ENCODE data around the gene ASRGL1.

Gene ASRGL1

DNA sequence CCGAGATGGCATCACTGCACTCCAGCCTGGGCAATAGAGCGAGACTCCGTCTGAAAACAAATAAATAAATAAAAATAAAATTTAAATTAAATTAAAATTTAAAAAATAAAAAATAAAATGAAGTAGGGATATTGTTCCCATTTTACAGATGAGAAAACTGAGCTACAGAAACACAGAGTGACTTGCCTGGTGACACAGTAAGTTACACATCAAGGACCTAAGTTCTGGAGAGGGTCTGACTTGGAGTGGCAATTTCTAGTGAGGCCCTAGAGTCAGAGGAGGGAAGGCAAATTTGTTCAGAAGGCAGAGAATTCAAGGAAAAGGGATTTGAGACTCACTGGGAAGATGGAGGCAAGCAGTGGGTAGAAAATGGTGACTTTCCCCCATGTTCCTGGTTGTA is 83.6 kb downstream of the ASRGL1 start:
- TF ChIP-seq POLR2AphosphoS5 (IDR thresholded peaks at IDR 0.05; ENCODE audit: low read depth, low read length) (no peak), FOXP2 (optimal IDR thresholded peaks at IDR 0.05; ENCODE audit: borderline replicate concordance, extremely low read depth, extremely low read length, insufficient read depth) (no peak), SIN3A (IDR thresholded peaks at IDR 0.05; ENCODE audit: borderline replicate concordance, insufficient read depth, low read length) (no peak), REST (IDR thresholded peaks at IDR 0.05; ENCODE audit: insufficient read depth in 1 of 2, low read depth in 2 of 2, low read length in 2 of 2) (no peak), TAF1 (IDR thresholded peaks at IDR 0.05; ENCODE audit: borderline replicate concordance, insufficient read depth, low read length) (no peak)

- TF ChIP-seq POLR2AphosphoS5 (IDR thresholded peaks at IDR 0.05; ENCODE audit: low read depth, low read length): no peak
- TF ChIP-seq FOXP2 (optimal IDR thresholded peaks at IDR 0.05; ENCODE audit: borderline replicate concordance, extremely low read depth, extremely low read length, insufficient read depth): no peak
- TF ChIP-seq REST (IDR thresholded peaks at IDR 0.05; ENCODE audit: insufficient read depth in 1 of 2, low read depth in 2 of 2, low read length in 2 of 2): no peak
- TF ChIP-seq SIN3A (IDR thresholded peaks at IDR 0.05; ENCODE audit: borderline replicate concordance, insufficient read depth, low read length): no peak
- TF ChIP-seq TAF1 (IDR thresholded peaks at IDR 0.05; ENCODE audit: borderline replicate concordance, insufficient read depth, low read length): no peak
Measured at GRCh38 chr11:62421996-62422395, 84.7 kb downstream of the ASRGL1 start.

- no peak for TF ChIP-seq POLR2AphosphoS5 (IDR thresholded peaks at IDR 0.05; ENCODE audit: low read depth, low read length)
- TF ChIP-seq SIN3A (IDR thresholded peaks at IDR 0.05; ENCODE audit: borderline replicate concordance, insufficient read depth, low read length): no peak
- no peak for TF ChIP-seq TAF1 (IDR thresholded peaks at IDR 0.05; ENCODE audit: borderline replicate concordance, insufficient read depth, low read length)
- no peak for TF ChIP-seq REST (IDR thresholded peaks at IDR 0.05; ENCODE audit: insufficient read depth in 1 of 2, low read depth in 2 of 2, low read length in 2 of 2)
- TF ChIP-seq FOXP2 (optimal IDR thresholded peaks at IDR 0.05; ENCODE audit: borderline replicate concordance, extremely low read depth, extremely low read length, insufficient read depth): no peak
Measured at GRCh38 chr11:62423012-62423411, 85.8 kb downstream of the ASRGL1 start.

DNA sequence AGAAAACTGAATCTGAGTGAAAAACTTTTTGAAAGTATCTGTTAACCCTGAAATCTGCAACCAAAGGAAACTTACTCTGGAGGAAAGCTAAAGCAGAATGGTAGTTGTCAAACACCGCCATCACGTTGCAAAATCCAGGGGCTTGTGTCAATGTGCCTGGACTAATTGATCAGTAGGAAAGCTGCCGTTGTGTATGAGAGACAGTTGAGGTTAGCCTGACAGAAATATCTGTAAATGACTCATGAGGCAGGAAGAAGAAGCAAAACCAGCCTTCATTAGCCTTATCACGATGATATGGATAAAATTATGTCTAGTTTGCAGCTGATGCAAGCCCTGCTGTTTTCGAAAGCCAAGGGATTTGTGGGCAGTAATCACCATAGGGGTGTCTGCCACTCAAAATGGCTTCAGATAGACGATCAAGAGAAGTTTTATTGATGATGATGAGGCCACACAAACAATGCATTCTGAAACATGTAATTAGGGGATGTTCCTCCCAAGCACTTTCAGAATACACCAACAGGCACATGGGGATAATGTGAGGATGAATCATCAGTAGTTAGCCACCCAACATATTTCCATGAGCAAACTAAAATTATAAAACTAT is 90.5 kb downstream of the ASRGL1 start:
- TF ChIP-seq SIN3A (IDR thresholded peaks at IDR 0.05; ENCODE audit: borderline replicate concordance, insufficient read depth, low read length): peak; percentile 52; the same call in 1 of the 2 replicates
- no peak for TF ChIP-seq TAF1 (IDR thresholded peaks at IDR 0.05; ENCODE audit: borderline replicate concordance, insufficient read depth, low read length)

DNA sequence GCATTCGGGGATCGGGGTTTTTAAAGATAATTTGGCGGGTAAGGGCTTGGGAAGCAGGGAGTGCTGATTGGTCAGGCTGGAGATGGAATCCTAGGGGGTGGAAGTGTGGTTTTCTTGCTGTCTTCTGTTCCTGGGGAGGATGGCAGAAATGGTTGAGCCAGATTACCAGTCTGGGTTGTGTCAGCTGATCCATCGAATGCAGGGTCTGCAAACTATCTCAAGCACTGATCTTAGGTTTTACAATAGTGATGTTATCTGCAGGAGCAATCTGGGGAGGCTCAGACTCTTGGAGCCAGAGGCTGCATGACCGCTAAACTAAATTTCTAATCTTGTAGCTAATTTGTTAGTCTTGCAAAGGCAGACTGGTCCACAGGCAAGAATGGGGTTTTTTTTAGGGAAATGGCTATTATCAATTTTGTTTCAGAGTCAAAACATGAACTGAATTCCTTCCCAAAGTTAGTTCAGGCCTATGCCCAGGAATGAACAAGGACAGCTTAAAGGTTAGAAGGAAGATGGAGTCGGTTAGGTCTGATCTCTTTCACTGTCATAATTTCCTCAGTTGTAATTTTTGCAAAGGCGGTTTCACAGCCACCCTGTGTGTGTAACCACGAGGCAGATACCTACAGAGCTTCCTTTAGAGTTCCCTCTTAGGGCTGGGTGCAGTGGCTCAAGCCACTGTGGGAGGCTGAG is 91.8 kb downstream of the ASRGL1 start:
- no peak for TF ChIP-seq TAF1 (IDR thresholded peaks at IDR 0.05; ENCODE audit: borderline replicate concordance, insufficient read depth, low read length)
- TF ChIP-seq SIN3A (IDR thresholded peaks at IDR 0.05; ENCODE audit: borderline replicate concordance, insufficient read depth, low read length): no peak
- TF ChIP-seq FOXP2 (optimal IDR thresholded peaks at IDR 0.05; ENCODE audit: borderline replicate concordance, extremely low read depth, extremely low read length, insufficient read depth): no peak
- no peak for TF ChIP-seq POLR2AphosphoS5 (IDR thresholded peaks at IDR 0.05; ENCODE audit: low read depth, low read length)
- TF ChIP-seq REST (IDR thresholded peaks at IDR 0.05; ENCODE audit: insufficient read depth in 1 of 2, low read depth in 2 of 2, low read length in 2 of 2): no peak

Data from PFSK-1 (cell line).